ENCODE data around the gene PLAAT2.
"Not testable (repeated sequence)": the region's sequence is repeated elsewhere in the genome, so short reads cannot be mapped to it uniquely, and the experiment has no call there.

PLAAT2 gene

GRCh38 chr11:63563201-63564055, at the start of gene PLAAT2:
TSS of gene PLAAT2 (minus strand) at chr11:63563379. CDS start at chr11:63563324, 55 bp downstream.
- no peak for DNase-seq (ENCODE audit: low read depth in 1 of 2, low spot score in 1 of 2)

- DNase-seq (ENCODE audit: low read depth in 1 of 2, low spot score in 1 of 2), result no peak
These were observed 49.0 kb upstream of the PLAAT2 start for GRCh38 chr11:63612181-63612580.

GRCh38 chr11:63611395-63611747, 48.2 kb upstream of the PLAAT2 start:
- no peak for DNase-seq (ENCODE audit: low read depth in 1 of 2, low spot score in 1 of 2)

- DNase-seq (ENCODE audit: low read depth in 1 of 2, low spot score in 1 of 2), result no peak
These were observed 47.6 kb upstream of the PLAAT2 start for GRCh38 chr11:63610604-63611394.

- no peak for DNase-seq (ENCODE audit: low read depth in 1 of 2, low spot score in 1 of 2)
These were observed 46.9 kb upstream of the PLAAT2 start for GRCh38 chr11:63609971-63610580.

GRCh38 chr11:63609536-63609935, 46.4 kb upstream of the PLAAT2 start:
- no peak for DNase-seq (ENCODE audit: low read depth in 1 of 2, low spot score in 1 of 2)

- no peak for DNase-seq (ENCODE audit: low read depth in 1 of 2, low spot score in 1 of 2)
These were observed 45.5 kb upstream of the PLAAT2 start for GRCh38 chr11:63608353-63609345.

GRCh38 chr11:63603180-63603518, 40.0 kb upstream of the PLAAT2 start:
- no peak for DNase-seq (ENCODE audit: low read depth in 1 of 2, low spot score in 1 of 2)

- DNase-seq (ENCODE audit: low read depth in 1 of 2, low spot score in 1 of 2), result not testable (repeated sequence)
These were observed 39.4 kb upstream of the PLAAT2 start for GRCh38 chr11:63602290-63603179.

GRCh38 chr11:63599211-63600122, 36.3 kb upstream of the PLAAT2 start:
- no peak for DNase-seq (ENCODE audit: low read depth in 1 of 2, low spot score in 1 of 2)

GRCh38 chr11:63598556-63598955, 35.4 kb upstream of the PLAAT2 start:
- DNase-seq (ENCODE audit: low read depth in 1 of 2, low spot score in 1 of 2), result no peak

GRCh38 chr11:63595296-63595695, 32.1 kb upstream of the PLAAT2 start:
- DNase-seq (ENCODE audit: low read depth in 1 of 2, low spot score in 1 of 2), result no peak

GRCh38 chr11:63592975-63593395, 29.8 kb upstream of the PLAAT2 start:
- no peak for DNase-seq (ENCODE audit: low read depth in 1 of 2, low spot score in 1 of 2)

- no peak for DNase-seq (ENCODE audit: low read depth in 1 of 2, low spot score in 1 of 2)
These were observed 27.0 kb upstream of the PLAAT2 start for GRCh38 chr11:63590024-63590788.

GRCh38 chr11:63589000-63589399, 25.8 kb upstream of the PLAAT2 start:
- DNase-seq (ENCODE audit: low read depth in 1 of 2, low spot score in 1 of 2), result no peak

GRCh38 chr11:63586451-63587166, 23.4 kb upstream of the PLAAT2 start:
- DNase-seq (ENCODE audit: low read depth in 1 of 2, low spot score in 1 of 2), result no peak

GRCh38 chr11:63583357-63583677, 20.1 kb upstream of the PLAAT2 start:
- no peak for DNase-seq (ENCODE audit: low read depth in 1 of 2, low spot score in 1 of 2)
